Measurements from ENCODE around the gene PDGFRA.
"Not testable (repeated sequence)": the region's sequence is repeated elsewhere in the genome, so short reads cannot be mapped to it uniquely, and the experiment has no call there.

PDGFRA gene

DNA sequence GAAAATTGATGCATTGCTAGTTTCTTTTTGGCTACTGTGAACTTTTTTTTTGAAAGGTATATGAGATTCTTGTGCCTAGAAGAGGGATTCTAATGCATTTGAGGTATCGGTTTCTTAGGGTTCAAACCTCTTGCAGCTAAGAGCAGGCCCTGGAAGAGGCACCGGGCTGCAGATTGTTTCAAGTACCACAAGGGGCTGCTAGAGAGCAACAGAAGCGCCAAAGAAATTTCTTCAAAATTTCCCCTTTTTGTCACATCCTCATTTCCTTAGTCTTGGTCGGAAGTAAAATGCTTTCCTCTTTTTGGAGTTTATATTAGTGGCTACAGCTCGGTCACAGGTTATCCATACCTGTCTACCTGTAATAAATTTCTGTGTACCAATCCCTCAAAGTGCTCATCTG, 89.8 kb downstream of the PDGFRA start:
- no peak for DNase-seq (ENCODE audit: low read depth in 2 of 2)

DNA sequence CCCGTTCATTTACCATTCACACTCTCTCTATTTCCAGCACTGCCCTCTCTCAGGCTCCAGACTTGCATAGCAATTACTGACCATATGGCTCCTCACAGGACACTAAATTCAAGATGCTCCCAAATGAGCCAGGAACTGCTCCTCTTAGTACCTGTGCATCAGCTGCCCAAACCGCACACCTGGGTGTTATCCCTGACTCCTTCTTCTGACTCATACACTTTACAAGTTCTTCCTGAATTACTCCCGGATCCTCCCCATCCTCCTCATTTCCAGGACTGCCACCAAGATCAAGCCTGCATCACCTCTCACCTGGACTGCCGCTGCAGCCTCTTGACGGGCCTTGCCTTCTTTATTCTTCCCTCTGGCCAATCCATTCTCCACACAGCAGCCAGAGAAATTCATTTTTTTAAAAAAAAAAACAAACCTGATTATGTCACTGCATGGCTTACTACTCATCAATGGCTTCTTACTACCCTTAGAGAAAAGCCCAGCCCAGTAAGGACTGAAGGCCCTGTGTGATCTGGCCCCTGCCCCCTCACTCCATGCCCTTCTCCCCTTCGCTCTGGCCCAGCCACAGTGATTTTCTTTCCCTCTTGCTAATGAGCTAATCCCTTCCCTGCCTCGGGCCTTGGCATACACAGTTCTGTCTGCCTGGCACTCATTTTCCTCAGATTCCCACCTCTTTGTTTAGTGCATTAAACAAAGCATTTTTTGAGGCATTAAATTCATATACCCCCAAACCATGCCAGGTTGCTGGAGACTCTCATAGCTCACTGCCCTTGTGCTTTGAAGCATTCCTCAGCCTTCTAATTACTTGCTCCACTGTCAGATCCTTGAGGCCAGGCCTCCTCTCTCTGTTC, 92.0 kb downstream of the PDGFRA start:
- no peak for DNase-seq (ENCODE audit: low read depth in 2 of 2)

DNA sequence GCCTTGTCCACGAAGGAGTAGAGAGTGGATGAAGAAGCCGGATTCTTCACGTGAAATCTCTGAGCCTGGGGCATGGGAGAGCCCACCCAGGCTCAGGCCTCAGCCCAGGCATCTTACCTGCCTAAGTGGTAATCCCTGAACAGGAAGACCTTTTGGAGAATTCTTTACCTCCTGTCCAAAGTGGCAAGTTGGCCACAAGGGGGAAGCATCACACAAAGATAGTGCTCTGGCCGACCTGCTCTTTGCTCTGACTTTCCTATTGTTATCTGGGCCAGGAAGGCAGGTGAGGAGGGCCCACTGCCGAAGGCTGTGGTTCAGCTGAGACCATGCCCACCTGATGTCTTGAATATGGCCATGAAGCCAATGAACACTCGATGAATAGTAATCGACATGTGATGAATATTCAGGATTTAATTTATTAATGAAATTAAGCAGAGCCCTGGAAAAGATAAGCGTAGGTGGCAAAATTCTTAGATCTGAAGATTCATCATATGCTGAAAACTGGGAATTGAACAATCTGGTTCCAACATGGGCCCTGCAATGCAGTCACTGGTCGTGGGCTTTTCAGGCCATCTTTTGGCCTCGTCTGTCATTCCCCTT, 93.8 kb downstream of the PDGFRA start:
- peak in 1 of 2 donors; percentile 30 for DNase-seq (ENCODE audit: low read depth in 2 of 2)

DNA sequence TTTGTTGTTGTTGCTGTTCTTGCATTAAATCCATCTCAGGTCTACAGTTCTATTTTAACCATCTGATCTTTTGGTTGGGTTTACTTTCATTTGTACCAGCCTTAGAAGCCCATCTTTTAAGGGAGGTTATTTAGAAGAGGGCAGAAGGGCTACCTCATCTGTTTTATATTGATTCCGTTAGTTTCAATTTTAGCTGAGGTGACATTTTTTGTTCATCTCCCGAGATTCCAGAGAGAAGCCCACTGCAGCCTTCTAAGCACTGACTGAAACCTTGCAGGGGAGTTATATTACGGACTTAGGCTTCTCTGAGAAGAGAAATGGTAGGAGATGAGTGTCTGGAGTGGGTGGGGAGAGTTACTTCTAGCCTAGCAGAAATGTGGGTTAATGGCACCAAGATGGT, 101.8 kb downstream of the PDGFRA start:
- DNase-seq (ENCODE audit: low read depth in 2 of 2): no peak

DNA sequence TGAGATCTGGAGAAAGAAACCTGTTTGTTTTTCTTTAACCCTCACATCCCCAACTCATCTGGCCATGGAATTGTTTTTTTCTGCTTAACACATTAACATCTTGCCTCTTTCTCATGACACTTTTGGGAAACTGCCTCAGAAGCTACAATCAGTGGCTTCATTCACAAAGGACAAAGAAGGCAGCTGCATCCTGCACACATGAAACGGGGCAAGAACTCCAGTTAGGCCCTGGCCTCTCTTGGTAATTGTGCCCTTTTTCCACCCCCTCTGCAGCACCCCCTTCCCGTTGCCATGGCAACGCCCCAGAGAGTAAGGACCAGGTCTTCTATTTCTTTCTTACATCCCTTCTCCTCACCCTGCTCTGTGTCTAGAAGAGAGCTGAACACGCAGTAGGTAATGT, 103.4 kb downstream of the PDGFRA start:
- DNase-seq (ENCODE audit: low read depth in 2 of 2): no peak

DNA sequence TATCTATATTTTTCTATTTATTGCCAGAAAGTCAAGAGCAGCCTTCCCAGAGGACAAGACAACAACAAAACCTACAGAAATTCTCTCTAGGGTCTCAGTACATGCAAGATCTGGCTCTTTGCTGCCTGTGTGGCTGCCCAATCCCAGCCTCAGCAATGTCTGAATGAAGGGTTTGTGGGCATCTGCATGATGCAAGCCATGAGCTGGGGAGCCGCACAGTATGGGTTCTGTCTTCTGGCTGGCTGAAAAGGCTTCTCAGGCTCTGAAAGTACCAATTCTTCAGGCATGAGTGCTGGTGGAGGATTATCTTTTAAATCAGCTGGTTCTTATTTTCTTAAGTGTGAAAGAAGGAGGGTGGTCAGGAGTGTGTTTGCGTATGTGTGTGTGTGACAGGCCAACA, 104.6 kb downstream of the PDGFRA start:
- no peak for DNase-seq (ENCODE audit: low read depth in 2 of 2)

DNA sequence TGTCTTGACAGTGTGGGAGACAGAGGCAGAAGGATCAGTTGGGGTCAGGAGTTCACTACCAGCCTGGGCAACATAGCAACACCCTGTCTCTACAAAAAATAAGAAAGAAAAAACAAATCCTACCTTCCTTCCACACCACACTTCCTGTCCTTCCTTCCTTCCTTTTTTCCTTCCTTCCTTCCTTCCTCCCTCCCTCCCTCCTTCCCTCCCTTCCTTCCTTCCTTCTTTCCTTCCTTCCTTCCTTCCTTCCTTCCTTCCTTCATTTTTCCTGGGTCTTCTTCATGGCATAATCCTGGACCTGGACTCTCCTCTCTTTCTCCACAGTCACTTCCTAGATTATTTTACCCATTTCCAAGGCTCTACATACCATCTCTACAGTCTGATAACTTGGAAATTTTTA, 105.7 kb downstream of the PDGFRA start:
- not testable (repeated sequence) for DNase-seq (ENCODE audit: low read depth in 2 of 2)

DNA sequence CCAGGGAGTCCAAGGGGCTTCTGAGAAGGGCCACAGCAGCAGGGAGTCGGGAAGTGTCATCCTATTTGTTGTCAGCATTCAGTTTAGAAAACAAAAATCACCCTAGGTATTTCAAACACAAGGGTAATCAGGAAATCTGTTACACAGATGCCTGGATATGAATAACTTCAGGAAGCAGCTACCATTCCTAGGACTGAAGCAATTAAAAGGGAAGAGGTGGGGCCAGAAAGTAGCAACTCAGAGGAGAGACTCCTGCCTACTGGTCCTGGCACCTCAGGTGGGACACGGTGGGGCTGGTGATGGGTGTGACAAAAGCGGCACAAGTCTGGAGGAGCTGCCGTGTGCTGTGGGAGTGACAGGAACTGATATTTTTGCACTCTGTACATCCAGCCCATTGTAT, 107.9 kb downstream of the PDGFRA start:
- no peak for DNase-seq (ENCODE audit: low read depth in 2 of 2)

DNA sequence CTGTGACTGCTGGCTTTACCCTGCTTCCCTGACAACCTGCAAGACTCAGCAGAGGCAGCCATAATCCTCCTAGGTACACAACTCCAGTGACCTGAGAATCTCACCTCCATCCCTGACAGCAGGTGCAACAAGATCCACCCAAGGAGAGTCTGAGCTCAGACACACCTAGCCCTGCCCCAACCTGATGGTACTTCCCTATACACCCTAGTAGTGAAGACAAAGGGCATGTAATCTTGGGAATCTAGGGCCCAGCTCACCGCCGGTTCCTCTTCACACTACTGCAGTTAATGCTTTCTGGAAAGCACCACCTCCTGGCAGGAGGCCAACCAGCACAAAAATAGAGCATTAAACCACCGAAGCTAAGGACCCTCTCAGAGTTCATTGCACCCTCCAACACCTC, 113.0 kb downstream of the PDGFRA start:
- DNase-seq (ENCODE audit: low read depth in 2 of 2): not testable (repeated sequence)
